ENCODE data around the gene IKZF3.

IKZF3 gene

GRCh38 chr17:39709998-39710964 is 153.8 kb downstream of the IKZF3 start:
- Histone ChIP-seq H3K9me3 (ENCODE audit: insufficient read depth, low read length, severe bottlenecking) (no peaks in the 10 kb centered on the region), H3K27ac (ENCODE audit: low read length) (no peak overlapping the region), H3K79me2 (ENCODE audit: insufficient read depth, low read length) (no peaks in the 10 kb centered on the region), H2AFZ (ENCODE audit: low read depth, low read length) (no peak overlapping the region), H3K9ac (ENCODE audit: low read depth, low read length) (no peak overlapping the region), H3K4me3 (ENCODE audit: low read depth in 1 of 2, low read length in 2 of 2) (no peak overlapping the region), H3K27me3 (ENCODE audit: insufficient read depth, low read length, poor library complexity) (no peaks in the 10 kb centered on the region), H3K4me1 (ENCODE audit: insufficient read depth, low read length) (no peaks in the 10 kb centered on the region), H4K20me1 (ENCODE audit: insufficient read depth, low read length) (no peaks in the 10 kb centered on the region), H3K36me3 (ENCODE audit: insufficient read depth, low read length) (no peaks in the 10 kb centered on the region), H3K4me2 (ENCODE audit: insufficient read depth, low read length) (no peak overlapping the region)
- TF ChIP-seq CTCF (IDR thresholded peaks at IDR 0.05; ENCODE audit: borderline replicate concordance, extremely low read depth, low read length, poor library complexity, severe bottlenecking): no peak
- no peak for DNase-seq
- no peak for ATAC-seq (ENCODE audit: insufficient read depth, low read depth)

- Histone ChIP-seq H3K4me3 (ENCODE audit: low read depth in 1 of 2, low read length in 2 of 2) (no peak overlapping the region), H3K79me2 (ENCODE audit: insufficient read depth, low read length) (no peaks in the 10 kb centered on the region), H3K36me3 (ENCODE audit: insufficient read depth, low read length) (no peaks in the 10 kb centered on the region), H3K9me3 (ENCODE audit: insufficient read depth, low read length, severe bottlenecking) (no peaks in the 10 kb centered on the region), H3K27ac (ENCODE audit: low read length) (no peak overlapping the region), H3K9ac (ENCODE audit: low read depth, low read length) (no peak overlapping the region; the same call in 1 of the 2 replicates), H4K20me1 (ENCODE audit: insufficient read depth, low read length) (no peaks in the 10 kb centered on the region), H3K4me2 (ENCODE audit: insufficient read depth, low read length) (no peak overlapping the region), H2AFZ (ENCODE audit: low read depth, low read length) (no peak overlapping the region), H3K27me3 (ENCODE audit: insufficient read depth, low read length, poor library complexity) (no peaks in the 10 kb centered on the region), H3K4me1 (ENCODE audit: insufficient read depth, low read length) (no peaks in the 10 kb centered on the region)
- DNase-seq: no peak
- ATAC-seq (ENCODE audit: insufficient read depth, low read depth): no peak
- TF ChIP-seq EZH2 (IDR thresholded peaks at IDR 0.05; ENCODE audit: borderline replicate concordance, low read depth, low read length, severe bottlenecking) (no peak), CTCF (IDR thresholded peaks at IDR 0.05; ENCODE audit: borderline replicate concordance, extremely low read depth, low read length, poor library complexity, severe bottlenecking) (no peak)
Measured at GRCh38 chr17:39709319-39709997, 154.7 kb downstream of the IKZF3 start.
